AG04450 (cell line): ENCODE measurements around the gene C1orf87. TPM values are rescaled to one million over a fixed set of nuclear protein-coding genes. Genes with fewer than 3 reads are reported as not detected.

Source experiments
- CTCF ChIA-PET: fragments of 300-600, 350-600 bp; formaldehyde crosslinking; extraction: SDS; loops from one replicate; lab custom pipeline; 2022; ENCODE audit warnings: antibody characterized with exemption, inconsistent platforms; lab: Charles Lee
- POLR2A ChIA-PET: fragments of 350-600 bp; formaldehyde crosslinking; extraction: SDS; loops from one replicate; lab custom pipeline; 2021; ENCODE audit warnings: antibody characterized with exemption, inconsistent platforms; lab: Yijun Ruan, JAX
- DNase-seq: peaks from one replicate; pipeline ENCODE4 v3.0.0-alpha.2; 2011; ENCODE audit warnings: low read depth, low spot score
- H3K27ac ChIP-seq: one replicate; pipeline ENCODE4 v1.5.1; 2012; ENCODE audit warnings: low read depth, low read length, control low read depth
- H3K27me3 ChIP-seq: one replicate; pipeline ENCODE4 v1.6.0; 2012; ENCODE audit warnings: low read length; ENCODE audit not compliant: control insufficient read depth, insufficient read depth
- H3K4me3 ChIP-seq: 2 replicates; pipeline ENCODE4 v1.5.1; 2011; ENCODE audit warnings: mild to moderate bottlenecking, low read depth, low read length, control low read depth
- H3K9me3 ChIP-seq: 2 replicates; pipeline ENCODE4 v1.5.1; 2012; ENCODE audit warnings: low read length; ENCODE audit not compliant: control insufficient read depth, insufficient read depth
- polyA plus RNA-seq: library from polyadenylated mRNA; depleted of rRNA; stranded (reverse); fragments of >200 nt; gene quantifications from 2 replicates; pipeline ENCODE4 v1.2.3, GENCODE V29; 2011
- TF ChIP-seq, protein P1 (sequence below): IDR thresholded peaks from 2 replicates; pipeline ENCODE4 v1.5.1; 2011; ENCODE audit warnings: low read depth, low read length, control low read depth, inconsistent platforms

C1orf87 gene
- polyA plus RNA-seq, 1 experiment = not detected

GRCh38 chr1:59985911-59986515, 87.6 kb downstream of the C1orf87 start:
- TF ChIP-seq, protein P1, sequence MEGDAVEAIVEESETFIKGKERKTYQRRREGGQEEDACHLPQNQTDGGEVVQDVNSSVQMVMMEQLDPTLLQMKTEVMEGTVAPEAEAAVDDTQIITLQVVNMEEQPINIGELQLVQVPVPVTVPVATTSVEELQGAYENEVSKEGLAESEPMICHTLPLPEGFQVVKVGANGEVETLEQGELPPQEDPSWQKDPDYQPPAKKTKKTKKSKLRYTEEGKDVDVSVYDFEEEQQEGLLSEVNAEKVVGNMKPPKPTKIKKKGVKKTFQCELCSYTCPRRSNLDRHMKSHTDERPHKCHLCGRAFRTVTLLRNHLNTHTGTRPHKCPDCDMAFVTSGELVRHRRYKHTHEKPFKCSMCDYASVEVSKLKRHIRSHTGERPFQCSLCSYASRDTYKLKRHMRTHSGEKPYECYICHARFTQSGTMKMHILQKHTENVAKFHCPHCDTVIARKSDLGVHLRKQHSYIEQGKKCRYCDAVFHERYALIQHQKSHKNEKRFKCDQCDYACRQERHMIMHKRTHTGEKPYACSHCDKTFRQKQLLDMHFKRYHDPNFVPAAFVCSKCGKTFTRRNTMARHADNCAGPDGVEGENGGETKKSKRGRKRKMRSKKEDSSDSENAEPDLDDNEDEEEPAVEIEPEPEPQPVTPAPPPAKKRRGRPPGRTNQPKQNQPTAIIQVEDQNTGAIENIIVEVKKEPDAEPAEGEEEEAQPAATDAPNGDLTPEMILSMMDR = no peak
- no peak for DNase-seq
- no peak overlapping the region for H3K27ac ChIP-seq
- CTCF ChIA-PET = interaction anchor here (0.7 to 3.3 kb wide), 2 partner anchors 9 to 14 kb away, joined by 5 to 11 read pairs; no protein-coding TSS in a partner anchor
- peaks cover 2% of the 10 kb centered on the region for H3K27me3 ChIP-seq
- no peak overlapping the region for H3K4me3 ChIP-seq
- POLR2A ChIA-PET = no interaction called here
- no peaks in the 10 kb centered on the region for H3K9me3 ChIP-seq

GRCh38 chr1:59979666-59980065, 93.9 kb downstream of the C1orf87 start:
- ChIA-PET POLR2A (no interaction called here), CTCF (interaction anchor here (1.4 to 5.3 kb wide), 3 partner anchors 9 to 32 kb away, joined by 4 to 36 read pairs (median 33); no protein-coding TSS in a partner anchor)
- TF ChIP-seq, protein P1 = no peak
- Histone ChIP-seq H3K27me3 (peaks cover 6% of the 10 kb centered on the region), H3K4me3 (no peak overlapping the region), H3K9me3 (no peaks in the 10 kb centered on the region), H3K27ac (no peak overlapping the region)
- DNase-seq = no peak

- CTCF ChIA-PET = interaction anchor here (0.6 to 5.3 kb wide), 5 partner anchors 7 to 1875 kb away, joined by 3 to 36 read pairs (median 5); no protein-coding TSS in a partner anchor
- no peak for DNase-seq
Observed at GRCh38 chr1:59978511-59978910, 95.1 kb downstream of the C1orf87 start.

GRCh38 chr1:59978026-59978425, 95.5 kb downstream of the C1orf87 start:
- ChIA-PET POLR2A (no interaction called here), CTCF (interaction anchor here (0.6 to 5.3 kb wide), 4 partner anchors 7 to 1875 kb away, joined by 3 to 36 read pairs (median 19); no protein-coding TSS in a partner anchor)
- Histone ChIP-seq H3K9me3 (no peaks in the 10 kb centered on the region), H3K27me3 (peaks cover 19% of the 10 kb centered on the region), H3K27ac (no peak overlapping the region), H3K4me3 (no peak overlapping the region)
- DNase-seq = no peak
- TF ChIP-seq, protein P1 = no peak

More at GRCh38 chr1:59978511-59978910, 95.1 kb downstream of the C1orf87 start:
- H3K4me3 ChIP-seq = no peak overlapping the region
- peaks cover 16% of the 10 kb centered on the region for H3K27me3 ChIP-seq
- TF ChIP-seq, protein P1 = no peak
- POLR2A ChIA-PET = no interaction called here
- no peaks in the 10 kb centered on the region for H3K9me3 ChIP-seq
- H3K27ac ChIP-seq = no peak overlapping the region

DNA sequence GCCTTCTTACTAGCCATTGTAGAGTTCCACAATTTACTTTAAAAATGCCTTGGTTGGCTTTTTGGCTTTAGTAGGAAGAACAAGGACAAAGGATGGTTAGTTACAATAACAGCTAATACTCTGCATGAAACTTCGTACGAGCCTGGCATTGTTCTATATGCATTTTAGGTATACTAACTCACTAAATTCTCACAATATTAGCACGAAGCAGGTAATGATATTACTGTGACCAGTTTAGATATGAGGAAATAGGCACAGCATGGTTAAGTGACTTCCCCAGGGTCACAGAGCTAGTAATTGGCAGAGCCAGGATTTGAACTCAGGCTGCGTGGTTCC, 96.5 kb downstream of the C1orf87 start:
- TF ChIP-seq, protein P1 = no peak
- POLR2A ChIA-PET = no interaction called here
- CTCF ChIA-PET = interaction anchor here (0.7 to 5.3 kb wide), 12 partner anchors 9 to 1887 kb away, joined by 3 to 36 read pairs (median 4); no protein-coding TSS in a partner anchor

More for the DNA sequence above, 96.5 kb downstream of the C1orf87 start:
- Histone ChIP-seq H3K4me3 (no peak overlapping the region), H3K27ac (no peak overlapping the region), H3K9me3 (no peaks in the 10 kb centered on the region), H3K27me3 (peaks cover 27% of the 10 kb centered on the region)
- DNase-seq = no peak
